KMS-11 (cell line): ENCODE results near the gene TANGO2.

Source experiments
- H2AFZ ChIP-seq: fragments of 200-600 bp; sonication (generic); 2 replicates; pipeline ENCODE4 v1.6.1; 2016; ENCODE audit warnings: antibody characterized with exemption, mixed run types, low read depth
- H3K27ac ChIP-seq: fragments of 200-600 bp; sonication (generic); 2 replicates; pipeline ENCODE4 v1.6.1; 2016; ENCODE audit warnings: mild to moderate bottlenecking, mixed run types
- H3K27me3 ChIP-seq: fragments of 200-600 bp; sonication (generic); 2 replicates; pipeline ENCODE4 v1.6.1; 2017; ENCODE audit warnings: mild to moderate bottlenecking, low read depth, mixed run types, moderate library complexity; ENCODE audit not compliant: insufficient read depth
- H3K36me3 ChIP-seq: fragments of 200-600 bp; sonication (generic); 2 replicates; pipeline ENCODE4 v1.6.1; 2017; ENCODE audit warnings: mild to moderate bottlenecking, mixed run types; ENCODE audit not compliant: insufficient read depth
- H3K4me1 ChIP-seq: fragments of 200-600 bp; sonication (generic); 2 replicates; pipeline ENCODE4 v1.6.1; 2016; ENCODE audit warnings: mild to moderate bottlenecking, low read depth, mixed run types; ENCODE audit not compliant: poor library complexity, severe bottlenecking
- H3K4me2 ChIP-seq: fragments of 200-600 bp; sonication (generic); 2 replicates; pipeline ENCODE4 v1.7.0; 2016; ENCODE audit warnings: mild to moderate bottlenecking, mixed run types
- H3K4me3 ChIP-seq: fragments of 200-600 bp; sonication (generic); IDR thresholded peaks from 2 replicates; pipeline ENCODE4 v1.6.1; 2017; ENCODE audit warnings: low read depth, low read length, mixed read lengths; ENCODE audit not compliant: insufficient read depth
- H3K79me2 ChIP-seq: fragments of 200-600 bp; sonication (generic); 2 replicates; pipeline ENCODE4 v1.6.1; 2016; ENCODE audit warnings: low read depth, mixed run types; ENCODE audit not compliant: insufficient read depth
- H3K9ac ChIP-seq: fragments of 200-600 bp; sonication (generic); 2 replicates; pipeline ENCODE4 v1.6.1; 2016; ENCODE audit warnings: mild to moderate bottlenecking, mixed run types
- H4K20me1 ChIP-seq: fragments of 200-600 bp; sonication (generic); 2 replicates; pipeline ENCODE4 v1.6.1; 2016; ENCODE audit warnings: mild to moderate bottlenecking, mixed run types; ENCODE audit not compliant: insufficient read depth
- CTCF ChIP-seq: fragments of 200-600 bp; sonication (generic); conservative IDR thresholded peaks from 2 replicates; pipeline ENCODE4 v1.6.1; 2017; ENCODE audit warnings: low read depth, mild to moderate bottlenecking, antibody characterized with exemption, low read length, moderate library complexity, mixed read lengths

Gene TANGO2

GRCh38 chr22:20043997-20044342, 23.1 kb downstream of the TANGO2 start:
- Histone ChIP-seq H3K27ac (no peak overlapping the region), H3K4me1 (no peaks in the 10 kb centered on the region), H3K79me2 (no peaks in the 10 kb centered on the region), H4K20me1 (no peaks in the 10 kb centered on the region), H3K4me3 (no peak overlapping the region), H3K27me3 (no peaks in the 10 kb centered on the region), H2AFZ (no peak overlapping the region), H3K9ac (no peak overlapping the region), H3K4me2 (no peak overlapping the region), H3K36me3 (no peaks in the 10 kb centered on the region)
- no peak for TF ChIP-seq CTCF

- no peaks in the 10 kb centered on the region for H4K20me1 ChIP-seq
- no peaks in the 10 kb centered on the region for H3K4me1 ChIP-seq
- H3K4me3 ChIP-seq = no peak overlapping the region
- no peak for TF ChIP-seq CTCF
- no peaks in the 10 kb centered on the region for H3K79me2 ChIP-seq
- no peak overlapping the region for H3K27ac ChIP-seq
- no peak overlapping the region for H3K9ac ChIP-seq
- no peaks in the 10 kb centered on the region for H3K36me3 ChIP-seq
- H3K4me2 ChIP-seq = no peak overlapping the region
- no peak overlapping the region for H2AFZ ChIP-seq
- H3K27me3 ChIP-seq = no peaks in the 10 kb centered on the region
Observed at GRCh38 chr22:20044495-20045151, 23.7 kb downstream of the TANGO2 start.

GRCh38 chr22:20046730-20047129, 25.8 kb downstream of the TANGO2 start:
- H4K20me1 ChIP-seq = no peaks in the 10 kb centered on the region

GRCh38 chr22:20051927-20052308, 31.0 kb downstream of the TANGO2 start:
- Histone ChIP-seq H4K20me1 (no peaks in the 10 kb centered on the region), H3K4me3 (no peak overlapping the region), H3K36me3 (no peaks in the 10 kb centered on the region), H3K4me2 (no peak overlapping the region), H3K4me1 (no peaks in the 10 kb centered on the region), H2AFZ (no peak overlapping the region), H3K9ac (no peak overlapping the region), H3K79me2 (no peaks in the 10 kb centered on the region), H3K27ac (no peak overlapping the region), H3K27me3 (no peaks in the 10 kb centered on the region)
- TF ChIP-seq CTCF = no peak

More at GRCh38 chr22:20046730-20047129, 25.8 kb downstream of the TANGO2 start:
- no peak overlapping the region for H3K4me2 ChIP-seq
- H3K79me2 ChIP-seq = no peaks in the 10 kb centered on the region
- no peaks in the 10 kb centered on the region for H3K27me3 ChIP-seq
- H3K4me3 ChIP-seq = no peak overlapping the region
- H2AFZ ChIP-seq = no peak overlapping the region
- H3K36me3 ChIP-seq = no peaks in the 10 kb centered on the region
- no peak for TF ChIP-seq CTCF
- H3K9ac ChIP-seq = no peak overlapping the region
- H3K27ac ChIP-seq = no peak overlapping the region
- no peaks in the 10 kb centered on the region for H3K4me1 ChIP-seq
